GM19035 (cell line): Measurements from ENCODE around the gene ATG4D.
A peak's percentile ranks its signal among the peaks of the same experiment; 100 is the strongest.
"Not testable (repeated sequence)": the region's sequence is repeated elsewhere in the genome, so short reads cannot be mapped to it uniquely, and the experiment has no call there.

Experiments used
- ATAC-seq: cut with Tn5 transposase; IDR thresholded peaks from one replicate; pipeline ENCODE4 v1.9.1; 2021; ENCODE audit not compliant: unreplicated experiment

The ATG4D gene

DNA sequence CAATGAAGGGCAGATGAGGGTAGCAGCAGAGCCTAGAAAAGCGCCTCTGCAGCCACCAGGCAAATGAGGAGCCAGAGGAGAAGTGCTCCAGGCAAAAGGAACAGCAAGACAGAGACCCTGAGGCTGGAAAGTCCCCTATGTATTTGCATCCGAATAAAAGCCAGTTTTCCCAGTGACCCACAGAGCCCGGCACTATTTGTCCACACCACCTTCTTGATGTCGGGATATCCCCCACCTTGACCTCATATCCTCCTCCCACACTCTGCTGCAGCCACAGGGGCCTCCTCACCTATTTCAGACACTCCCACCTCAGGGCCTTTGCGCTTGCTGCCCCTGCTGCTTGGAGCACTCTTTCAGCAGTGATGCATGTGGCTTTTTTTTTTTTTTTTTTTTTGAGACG lies 6.6 kb downstream of the ATG4D start:
- ATAC-seq = no peak

DNA sequence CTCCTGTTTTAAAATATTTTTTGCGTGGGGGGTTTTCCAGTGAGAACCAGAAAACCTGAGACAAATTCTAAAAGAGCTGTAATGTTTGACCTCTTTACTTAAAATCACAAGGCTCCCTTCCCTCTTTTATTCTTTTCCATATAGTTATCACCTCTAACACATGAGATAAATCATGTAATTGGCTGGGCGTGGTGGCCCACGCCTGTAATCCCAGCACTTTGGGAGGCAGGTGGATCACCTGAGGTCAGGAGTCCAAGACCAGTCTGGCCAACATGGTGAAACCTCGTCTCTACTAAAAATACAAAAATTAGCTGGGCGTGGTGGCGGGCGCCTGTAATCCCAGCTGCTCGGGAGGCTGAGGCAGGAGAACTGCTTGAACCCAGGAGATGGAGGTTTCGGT lies 7.3 kb downstream of the ATG4D start:
- ATAC-seq = not testable (repeated sequence)

DNA sequence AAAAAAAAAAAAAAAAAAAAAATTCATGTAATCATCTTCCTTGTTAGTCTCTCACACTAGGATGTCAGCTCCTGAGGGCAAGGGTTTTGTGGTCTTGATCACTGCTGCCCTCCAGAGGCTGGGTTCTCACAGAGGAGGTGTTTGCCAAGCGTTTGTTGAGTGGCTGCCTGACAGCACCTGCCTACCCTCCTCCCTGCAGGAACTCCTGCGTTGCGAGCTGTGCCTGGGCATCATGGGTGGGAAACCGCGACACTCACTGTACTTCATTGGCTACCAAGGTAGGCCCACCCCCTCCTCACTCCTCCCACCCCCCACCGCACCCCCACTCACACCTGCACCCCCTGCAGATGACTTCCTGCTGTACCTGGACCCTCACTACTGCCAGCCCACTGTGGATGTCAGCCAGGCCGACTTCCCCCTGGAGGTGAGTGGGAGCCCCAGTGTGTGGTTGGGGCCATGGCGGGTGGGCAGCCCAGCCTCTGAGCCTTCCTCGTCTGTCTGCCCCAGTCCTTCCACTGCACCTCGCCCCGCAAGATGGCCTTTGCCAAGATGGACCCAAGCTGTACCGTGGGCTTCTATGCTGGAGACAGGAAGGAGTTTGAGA lies 8.1 kb downstream of the ATG4D start:
- no peak for ATAC-seq

DNA sequence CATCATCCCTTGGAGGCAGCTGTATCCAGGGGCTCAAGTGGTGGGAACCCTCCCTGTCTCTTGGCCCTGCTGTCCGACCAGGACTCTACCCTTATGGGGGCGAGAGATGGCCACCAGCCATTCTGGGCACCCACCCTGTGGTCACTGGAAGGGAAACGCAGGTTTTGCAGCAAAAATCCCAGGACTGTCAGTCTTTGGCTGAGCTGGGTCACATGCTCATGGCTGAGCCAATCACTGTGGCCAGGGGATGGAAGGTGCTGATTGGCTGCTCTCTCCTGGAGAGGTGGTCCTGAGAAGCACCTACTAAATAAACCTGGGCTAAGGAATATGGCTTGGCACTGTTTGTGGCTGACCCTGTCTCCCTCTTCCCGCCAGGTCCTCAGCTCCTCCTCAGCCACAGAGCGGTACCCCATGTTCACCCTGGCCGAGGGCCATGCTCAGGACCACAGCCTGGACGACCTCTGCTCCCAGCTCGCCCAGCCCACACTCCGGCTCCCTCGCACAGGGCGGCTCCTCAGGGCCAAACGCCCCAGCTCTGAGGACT lies 8.9 kb downstream of the ATG4D start:
- no peak for ATAC-seq

DNA sequence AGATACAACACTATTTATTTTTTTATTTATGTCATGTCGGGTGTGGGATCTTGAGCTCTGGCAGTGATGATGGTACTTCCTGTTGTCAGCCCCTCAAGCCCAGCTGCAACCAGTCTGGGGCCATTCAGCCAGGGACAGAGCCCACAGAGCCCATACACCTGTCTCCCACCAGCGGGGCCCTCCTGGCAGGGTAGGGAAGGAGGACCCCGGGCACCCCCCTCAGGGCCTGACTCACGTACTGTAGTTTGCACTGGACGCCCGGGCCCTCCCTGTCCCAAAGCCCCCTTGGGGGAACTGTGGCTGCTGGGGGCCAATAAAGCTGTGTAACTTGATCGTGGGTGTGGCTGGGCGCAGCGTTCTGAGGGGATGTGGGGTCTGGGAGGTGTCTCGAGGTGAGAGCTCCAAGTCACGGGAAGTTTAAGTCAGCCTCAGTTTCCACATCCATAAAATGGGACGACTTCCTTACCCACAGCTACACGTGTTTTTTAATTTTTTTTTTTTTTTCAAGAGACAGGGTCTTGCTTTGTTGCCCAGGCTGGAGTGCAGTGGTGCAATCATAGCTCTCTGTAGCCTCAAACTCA lies 9.5 kb downstream of the ATG4D start:
- no peak for ATAC-seq

DNA sequence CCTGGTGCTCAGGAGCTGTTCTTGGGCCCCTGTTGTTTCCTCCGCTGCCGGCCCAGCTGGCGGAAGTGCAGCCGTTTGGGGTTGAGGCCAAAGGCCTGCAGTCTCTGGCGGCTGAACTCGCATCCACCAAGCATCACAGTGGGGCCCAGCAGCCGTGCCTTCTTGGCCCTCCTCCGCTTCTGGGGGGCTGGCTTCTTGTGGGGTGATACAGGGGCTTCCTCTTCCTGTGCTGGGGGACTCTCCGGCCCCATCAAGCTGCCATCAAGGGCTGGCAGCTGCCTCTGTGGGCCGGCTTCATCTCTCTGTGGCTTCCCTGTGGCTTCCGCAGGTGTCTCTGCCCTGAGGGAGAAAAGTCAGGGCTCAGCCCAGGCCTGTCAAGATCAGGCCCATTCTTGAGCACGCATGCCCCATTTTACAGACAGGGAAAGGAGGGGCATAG lies 10.3 kb downstream of the ATG4D start:
- ATAC-seq = no peak

DNA sequence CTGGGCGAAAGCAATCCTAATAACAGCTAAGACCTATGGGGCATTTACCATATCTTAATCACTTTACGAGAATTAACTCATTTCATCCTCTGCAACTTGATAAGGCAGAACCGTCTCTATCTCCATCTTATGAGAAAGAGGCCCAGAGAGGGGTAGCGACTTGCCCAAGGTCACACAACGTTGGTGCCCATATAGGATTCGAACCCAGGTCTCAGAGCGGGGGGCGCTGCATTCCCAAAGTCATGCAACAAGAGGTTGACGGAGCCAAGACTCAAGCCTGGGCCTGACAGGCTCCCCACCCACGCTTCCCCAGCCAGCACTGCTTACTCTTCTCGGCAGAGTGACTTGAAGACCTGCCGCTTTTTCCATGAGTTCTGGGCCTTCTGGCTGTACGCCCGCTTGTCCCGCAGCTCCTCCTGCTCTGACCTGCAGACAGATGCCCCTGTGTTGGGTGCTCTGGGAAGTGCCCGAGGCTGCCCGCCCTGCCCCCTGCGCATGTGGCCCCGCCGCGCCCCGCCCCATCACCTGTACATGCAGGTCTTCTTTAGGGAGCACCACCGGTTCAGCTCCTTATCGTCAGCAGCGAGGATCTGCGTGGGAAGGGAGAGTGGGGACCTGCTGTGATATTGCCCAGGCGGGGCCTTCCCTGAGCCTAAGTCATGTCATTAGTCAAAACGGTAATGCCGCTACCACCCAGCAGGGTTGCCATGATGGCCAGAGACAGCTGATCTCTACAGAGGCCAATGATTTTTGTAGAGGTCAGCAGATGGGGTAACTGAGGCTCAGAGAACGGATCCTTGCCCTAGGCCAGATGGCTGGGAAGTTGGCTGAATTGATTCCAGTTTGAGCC lies 11.3 kb downstream of the ATG4D start:
- ATAC-seq = no peak

DNA sequence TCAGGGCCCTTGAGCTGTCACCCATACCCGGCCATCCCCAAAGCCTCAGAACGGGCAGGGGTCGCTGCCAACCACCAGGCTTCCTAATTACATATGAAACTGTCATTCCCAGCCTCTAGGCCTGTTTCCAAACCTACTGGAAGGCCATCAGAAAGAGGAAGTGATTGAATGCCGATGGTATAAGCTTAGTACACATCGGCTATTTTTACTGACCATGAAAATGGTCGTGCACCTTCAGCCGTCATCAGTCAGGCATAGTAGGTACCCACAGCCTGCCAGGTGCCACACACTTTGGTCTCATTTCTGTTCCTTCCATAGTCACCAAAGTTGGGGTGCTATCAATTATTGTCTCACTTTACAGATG lies 11.9 kb downstream of the ATG4D start:
- no peak for ATAC-seq

DNA sequence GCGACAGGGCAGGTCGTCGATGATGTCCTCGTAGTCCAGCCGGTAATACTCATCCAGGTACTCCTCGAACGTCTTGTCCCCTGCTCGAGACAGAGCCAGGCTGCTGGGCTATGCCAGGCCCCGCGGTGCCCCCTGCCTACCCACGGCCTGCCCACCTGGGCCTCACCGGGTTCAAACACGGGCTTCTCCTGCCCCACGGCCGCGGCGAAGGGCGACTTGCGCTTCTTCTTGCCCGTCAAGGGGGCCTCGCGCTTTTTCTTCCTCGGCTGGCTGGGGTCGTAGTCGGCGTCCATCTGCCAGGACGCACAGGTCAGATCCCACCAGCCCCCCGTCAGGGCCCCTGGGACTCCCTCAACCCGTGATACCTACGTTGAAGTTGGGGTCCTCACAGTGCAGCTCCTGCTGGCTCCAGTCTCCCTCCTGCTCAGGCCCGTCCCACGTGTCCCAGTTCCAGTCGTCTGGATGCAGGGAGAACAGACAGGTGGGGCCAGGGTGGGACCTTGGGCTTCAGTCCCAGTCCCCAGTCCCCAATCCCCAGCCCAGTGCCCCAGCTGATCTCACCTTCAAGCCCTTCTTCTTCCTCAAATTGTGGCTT lies 14.0 kb downstream of the ATG4D start:
- ATAC-seq = no peak

DNA sequence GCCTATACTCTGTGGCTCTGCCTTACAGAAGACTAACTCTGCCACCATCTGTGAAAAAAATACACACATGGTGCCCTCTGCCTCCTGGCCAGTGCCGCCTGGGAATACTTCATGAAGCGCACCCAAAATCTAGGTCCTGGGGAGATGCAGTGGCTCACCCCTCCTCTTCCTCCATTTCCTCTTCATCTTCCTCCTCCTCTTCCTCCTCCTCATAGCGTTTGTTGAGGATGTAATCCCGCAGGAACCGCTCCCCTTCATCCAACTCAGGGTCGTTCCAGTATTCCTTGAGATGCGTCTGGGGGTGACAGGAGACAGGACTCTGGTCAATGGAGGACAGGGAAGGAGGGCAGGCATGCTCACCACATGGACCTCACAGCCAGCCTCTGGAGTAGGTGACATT lies 16.4 kb downstream of the ATG4D start:
- no peak for ATAC-seq

DNA sequence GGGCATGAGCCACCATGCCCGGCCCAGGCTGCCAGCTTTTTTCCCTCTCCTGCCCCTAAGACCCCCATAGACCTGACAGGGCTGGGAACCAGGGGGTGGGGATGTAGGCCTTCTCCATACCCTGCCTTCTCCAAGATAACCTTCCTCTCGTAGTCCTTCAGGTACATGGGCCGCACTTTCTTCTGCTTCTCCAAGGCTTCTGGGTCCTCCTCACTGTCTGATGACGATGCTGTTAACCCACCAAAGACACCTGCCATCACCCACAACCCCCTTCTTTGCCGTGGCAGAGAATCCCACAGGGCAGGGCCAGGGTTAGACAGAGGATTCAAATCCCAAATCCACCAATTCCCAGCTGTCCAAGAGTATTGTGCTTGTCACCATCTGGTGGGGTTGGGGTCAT lies 18.9 kb downstream of the ATG4D start:
- no peak for ATAC-seq

DNA sequence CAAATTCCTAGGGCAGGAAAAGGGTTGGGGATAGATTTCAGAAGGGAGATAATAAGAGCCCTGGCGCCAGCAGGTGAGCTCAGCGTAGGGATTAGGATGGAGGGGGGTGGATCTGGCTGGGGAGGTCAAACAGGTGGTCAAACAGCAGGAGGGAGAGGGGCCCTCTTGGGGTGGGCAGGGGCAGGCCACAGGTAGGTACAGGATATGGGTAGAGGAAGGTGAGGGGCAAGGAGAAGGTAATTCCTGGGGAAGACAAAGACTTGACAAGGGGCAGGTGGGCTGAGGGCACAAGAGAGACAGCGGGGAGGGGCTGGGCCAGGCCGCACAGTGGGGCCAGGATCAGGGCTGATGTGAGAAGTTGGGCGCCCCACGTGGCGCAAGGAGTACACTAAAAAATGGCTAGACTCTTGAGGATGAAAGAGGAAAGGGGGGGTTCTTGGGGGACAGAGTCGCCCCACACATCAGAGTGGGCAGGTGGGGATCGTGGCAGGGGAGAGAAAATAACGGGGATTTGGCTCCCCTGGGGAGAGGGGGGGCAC lies 21.4 kb downstream of the ATG4D start:
- no peak for ATAC-seq

DNA sequence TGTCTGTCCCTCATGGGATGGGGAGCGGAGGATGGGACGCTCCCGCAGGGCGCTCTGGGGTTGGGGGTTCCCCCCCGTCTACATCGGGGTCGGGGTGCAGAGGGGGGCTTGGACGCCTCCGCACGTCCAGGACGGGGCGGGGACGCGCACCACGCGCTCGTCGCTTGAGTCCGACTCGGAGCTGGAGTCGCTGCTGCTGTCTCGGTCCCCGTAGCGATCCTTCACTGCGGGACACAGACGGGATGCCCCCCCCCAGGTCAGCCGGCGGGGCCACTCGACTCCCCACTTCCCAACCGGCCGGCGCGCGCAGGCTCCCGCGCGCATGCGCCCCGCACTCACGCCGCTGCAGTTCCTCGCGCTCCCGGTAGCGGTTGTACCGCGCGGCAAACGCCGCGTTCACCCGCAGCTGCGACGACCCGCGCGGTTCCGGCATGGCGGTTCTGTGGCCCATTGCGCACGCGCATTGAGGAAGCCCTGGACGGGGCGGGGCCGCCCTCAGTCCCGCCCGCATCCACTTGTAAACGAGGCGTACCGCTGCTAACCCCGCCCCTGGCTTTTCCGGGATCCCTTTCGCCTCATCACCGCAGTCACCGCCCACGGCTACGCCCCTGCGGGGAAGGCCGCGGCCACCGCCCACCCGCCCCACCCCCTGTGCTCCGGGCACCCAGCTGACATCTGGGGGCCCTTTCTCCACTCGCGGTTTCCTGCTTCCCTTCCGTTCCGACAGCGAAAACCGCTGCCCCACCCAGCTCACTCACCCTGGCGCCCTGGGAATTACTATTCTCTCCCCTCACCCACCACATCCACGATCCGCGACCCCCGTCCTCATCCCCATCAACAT lies 22.1 kb downstream of the ATG4D start, which contains the start of gene KRI1:
Gene KRI1, minus strand, starts transcription at position 444 of the 841 bp plus-strand sequence. Its CDS starts 11 bp downstream, at position 433.
- peak; percentile 48 for ATAC-seq

DNA sequence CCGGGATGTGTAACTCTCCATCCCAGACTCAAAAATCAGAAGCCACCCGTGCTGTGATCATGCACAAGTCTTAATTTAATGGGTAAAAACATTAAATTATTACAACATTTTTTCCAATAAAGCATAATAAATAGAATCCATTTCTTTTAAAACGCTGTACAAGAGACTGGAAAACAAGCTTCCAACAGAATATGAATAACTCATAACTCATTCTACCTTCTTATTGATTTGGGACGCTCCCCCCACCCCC lies 22.6 kb downstream of the ATG4D start:
- ATAC-seq = no peak

DNA sequence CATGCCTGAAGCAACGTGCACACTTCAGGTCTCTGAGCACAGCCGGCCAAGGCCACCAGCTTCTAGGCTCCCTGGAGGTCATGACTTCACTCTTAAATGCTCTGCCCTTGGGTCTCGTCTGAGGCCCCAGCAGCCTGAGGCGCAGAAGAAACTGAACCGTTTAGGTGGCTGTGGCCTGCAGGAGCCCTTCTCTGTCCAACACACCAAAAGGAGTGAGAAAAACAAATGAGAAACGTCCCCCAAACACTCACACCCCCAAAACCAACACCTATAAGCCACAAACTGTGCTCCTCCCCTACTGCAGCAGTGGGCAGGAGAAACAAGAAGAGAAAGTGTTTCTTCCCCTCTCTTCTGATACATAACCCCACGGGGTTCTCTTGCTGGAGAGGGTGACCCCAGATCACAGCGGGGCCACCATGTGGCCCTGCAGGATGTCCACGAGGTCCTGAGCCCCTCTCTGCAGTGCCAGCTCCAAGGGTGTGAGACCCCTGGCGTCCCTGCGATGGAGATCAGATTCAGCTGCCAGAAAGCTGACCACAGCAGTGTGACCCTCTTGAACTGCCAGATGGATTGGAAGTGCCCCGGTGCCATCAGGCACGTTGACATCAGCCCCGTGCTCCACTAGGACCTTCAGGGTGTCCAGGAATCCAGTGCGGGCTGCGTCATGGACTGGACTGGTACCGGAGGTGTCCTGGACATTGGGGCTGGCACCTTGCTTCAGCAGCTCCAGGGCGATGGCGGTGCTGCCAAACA lies 23.1 kb downstream of the ATG4D start:
- no peak for ATAC-seq

DNA sequence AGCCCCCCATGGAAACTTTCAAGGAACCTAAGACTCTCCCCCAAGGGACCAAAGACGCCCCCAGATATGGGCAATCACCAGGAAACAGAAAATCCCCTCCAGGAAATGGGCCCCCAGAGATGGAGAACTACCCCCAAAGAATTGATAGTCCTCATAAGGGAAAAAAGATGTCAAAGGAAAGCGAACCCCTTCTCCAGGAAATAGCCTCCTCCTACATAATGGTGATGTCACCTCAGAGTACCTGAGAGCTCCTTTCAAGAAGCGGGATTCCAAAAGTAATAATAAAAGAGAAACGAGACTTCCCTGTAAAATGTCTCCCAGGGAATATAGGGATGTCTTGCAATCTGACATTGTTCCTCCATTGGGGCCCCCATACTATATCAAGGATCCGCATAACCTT lies 24.0 kb downstream of the ATG4D start:
- no peak for ATAC-seq

DNA sequence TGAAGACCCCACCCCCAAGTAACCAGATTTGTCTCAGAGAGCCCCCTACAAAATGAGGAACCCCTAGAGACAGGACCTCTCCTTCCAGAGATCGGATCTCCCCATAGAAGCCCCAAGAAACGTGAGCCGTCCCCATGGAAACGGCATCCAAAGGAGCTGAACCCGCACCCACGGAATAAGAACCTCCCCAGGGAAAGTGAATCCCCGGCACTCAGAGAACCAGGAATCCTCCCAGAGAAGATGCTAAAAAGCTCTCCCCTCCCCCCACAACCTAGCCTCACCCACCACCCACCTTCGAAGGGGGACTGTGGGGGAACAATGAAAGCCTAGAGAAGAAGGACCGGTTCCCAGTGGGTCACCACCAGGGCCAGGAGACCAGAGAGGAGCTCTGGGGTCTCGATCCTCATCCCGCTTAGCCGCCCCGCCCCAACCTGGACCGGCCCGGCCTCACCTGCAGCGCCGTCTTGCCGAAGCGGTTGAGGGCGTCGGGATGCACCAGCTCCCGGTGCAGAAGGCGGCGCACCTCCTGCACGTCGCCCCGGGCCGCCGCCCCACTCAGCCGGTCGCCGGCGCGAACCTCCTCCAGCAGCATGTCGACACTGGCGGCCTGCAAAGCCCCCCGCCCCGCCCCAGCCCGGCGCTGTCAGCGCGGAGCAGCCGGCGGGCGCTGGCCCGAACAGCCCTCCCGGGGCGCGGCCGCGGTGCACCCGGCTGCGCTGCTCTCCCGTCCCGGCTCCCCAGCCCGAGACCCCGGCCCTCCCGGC lies 24.5 kb downstream of the ATG4D start:
- peak; percentile 1 for ATAC-seq

DNA sequence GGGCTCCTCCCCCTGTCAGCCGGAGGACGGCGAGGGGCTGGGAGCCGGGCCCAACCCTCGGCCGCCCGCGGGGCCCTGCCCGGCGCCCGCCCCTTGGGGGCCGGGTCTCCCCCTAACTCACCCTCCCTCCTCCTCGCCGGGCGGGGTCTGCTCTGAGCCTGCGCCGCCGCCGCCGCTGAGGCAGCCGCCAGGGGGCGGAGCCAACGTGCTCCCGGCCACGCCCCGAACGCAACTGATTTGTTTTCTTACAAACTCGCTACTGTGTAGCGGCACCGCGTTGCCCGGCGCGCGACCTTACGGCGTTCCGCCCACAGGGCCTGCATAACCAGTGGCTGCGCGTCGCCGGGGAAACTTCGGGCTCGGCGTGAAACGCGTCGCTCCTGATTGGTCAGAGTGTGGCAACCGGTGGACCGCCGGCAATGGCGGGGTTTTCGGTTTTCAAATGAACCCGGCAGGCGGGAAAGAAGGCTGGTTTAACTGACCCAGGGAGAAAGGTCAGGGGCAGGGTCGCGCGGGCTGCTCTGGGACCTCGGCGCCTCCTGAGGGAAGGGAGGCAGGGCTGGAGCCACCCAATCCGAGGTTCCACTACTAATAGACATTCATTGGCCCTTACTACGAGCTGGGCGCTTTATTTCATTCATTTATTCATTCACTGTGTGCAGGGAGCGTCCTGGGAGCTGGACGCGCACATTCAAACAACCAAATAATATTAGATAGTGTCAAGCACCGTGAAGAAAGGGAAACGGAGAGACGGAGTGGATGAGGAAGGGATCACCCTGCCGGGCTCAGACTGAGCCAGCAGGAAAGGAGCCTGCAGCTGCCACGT lies 25.3 kb downstream of the ATG4D start, which contains the start of gene CDKN2D:
Gene CDKN2D, minus strand, starts transcription at position 154 of the 826 bp plus-strand sequence. CDS start 326 bp downstream, outside the sequence.
- peak; percentile 67 for ATAC-seq
